ENCODE measurements around the gene ART3.
"Not testable (repeated sequence)": the region's sequence is repeated elsewhere in the genome, so short reads cannot be mapped to it uniquely, and the experiment has no call there.

Gene ART3

GRCh38 chr4:76050560-76051050, 23.9 kb upstream of the ART3 start:
- WGBS (ENCODE audit: insufficient coverage, insufficient read length) = no CpG with 5 or more reads among the region's 27 CpGs

GRCh38 chr4:76053730-76054129, 20.8 kb upstream of the ART3 start:
- peaks cover 2% of the 10 kb centered on the region; the same call in 1 of the 2 replicates for H3K4me1 ChIP-seq (ENCODE audit: control insufficient read depth, insufficient read depth, low read length)
- no peak overlapping the region for H3K4me3 ChIP-seq (ENCODE audit: low read length)
- H3K27ac ChIP-seq (ENCODE audit: low read length) = no peak overlapping the region
- no CpG with 5 or more reads among the region's 4 CpGs for WGBS (ENCODE audit: insufficient coverage, insufficient read length)
- H3K9me3 ChIP-seq (ENCODE audit: control insufficient read depth, insufficient read depth, low read length) = no peaks in the 10 kb centered on the region
- no peaks in the 10 kb centered on the region for H3K27me3 ChIP-seq (ENCODE audit: control insufficient read depth, insufficient read depth, low read length)
- DNase-seq (ENCODE audit: low read depth, low spot score) = no peak
- no peaks in the 10 kb centered on the region for H3K36me3 ChIP-seq (ENCODE audit: control insufficient read depth, insufficient read depth, low read length)

More at GRCh38 chr4:76050560-76051050, 23.9 kb upstream of the ART3 start:
- not testable (repeated sequence) for H3K4me3 ChIP-seq (ENCODE audit: low read length); H3K9me3 ChIP-seq (ENCODE audit: control insufficient read depth, insufficient read depth, low read length); H3K27ac ChIP-seq (ENCODE audit: low read length); H3K4me1 ChIP-seq (ENCODE audit: control insufficient read depth, insufficient read depth, low read length); H3K36me3 ChIP-seq (ENCODE audit: control insufficient read depth, insufficient read depth, low read length); H3K27me3 ChIP-seq (ENCODE audit: control insufficient read depth, insufficient read depth, low read length); DNase-seq (ENCODE audit: low read depth, low spot score)

- Histone ChIP-seq H3K9me3 (ENCODE audit: control insufficient read depth, insufficient read depth, low read length) (no peaks in the 10 kb centered on the region), H3K27ac (ENCODE audit: low read length) (no peak overlapping the region), H3K4me1 (ENCODE audit: control insufficient read depth, insufficient read depth, low read length) (peaks cover 2% of the 10 kb centered on the region; the same call in 1 of the 2 replicates), H3K4me3 (ENCODE audit: low read length) (no peak overlapping the region), H3K36me3 (ENCODE audit: control insufficient read depth, insufficient read depth, low read length) (no peaks in the 10 kb centered on the region), H3K27me3 (ENCODE audit: control insufficient read depth, insufficient read depth, low read length) (no peaks in the 10 kb centered on the region)
- no CpG with 5 or more reads among the region's 2 CpGs for WGBS (ENCODE audit: insufficient coverage, insufficient read length)
- DNase-seq (ENCODE audit: low read depth, low spot score) = no peak
These were observed 19.5 kb upstream of the ART3 start for GRCh38 chr4:76055016-76055415.

- no peak overlapping the region for H3K27ac ChIP-seq (ENCODE audit: low read length)
- no peaks in the 10 kb centered on the region for H3K9me3 ChIP-seq (ENCODE audit: control insufficient read depth, insufficient read depth, low read length)
- no peaks in the 10 kb centered on the region for H3K27me3 ChIP-seq (ENCODE audit: control insufficient read depth, insufficient read depth, low read length)
- DNase-seq (ENCODE audit: low read depth, low spot score) = no peak
- no peaks in the 10 kb centered on the region for H3K36me3 ChIP-seq (ENCODE audit: control insufficient read depth, insufficient read depth, low read length)
- peaks cover 2% of the 10 kb centered on the region; the same call in 1 of the 2 replicates for H3K4me1 ChIP-seq (ENCODE audit: control insufficient read depth, insufficient read depth, low read length)
- no peak overlapping the region for H3K4me3 ChIP-seq (ENCODE audit: low read length)
- no CpG with 5 or more reads among the region's 2 CpGs for WGBS (ENCODE audit: insufficient coverage, insufficient read length)
These were observed 19.1 kb upstream of the ART3 start for GRCh38 chr4:76055421-76055820.

GRCh38 chr4:76058302-76058701, 16.2 kb upstream of the ART3 start:
- Histone ChIP-seq H3K27ac (ENCODE audit: low read length) (no peak overlapping the region), H3K36me3 (ENCODE audit: control insufficient read depth, insufficient read depth, low read length) (no peaks in the 10 kb centered on the region), H3K27me3 (ENCODE audit: control insufficient read depth, insufficient read depth, low read length) (no peaks in the 10 kb centered on the region), H3K4me1 (ENCODE audit: control insufficient read depth, insufficient read depth, low read length) (peaks cover 2% of the 10 kb centered on the region; the same call in 1 of the 2 replicates), H3K4me3 (ENCODE audit: low read length) (no peak overlapping the region), H3K9me3 (ENCODE audit: control insufficient read depth, insufficient read depth, low read length) (no peaks in the 10 kb centered on the region)
- no peak for DNase-seq (ENCODE audit: low read depth, low spot score)

GRCh38 chr4:76058888-76059426, 15.6 kb upstream of the ART3 start:
- Histone ChIP-seq H3K27me3 (ENCODE audit: control insufficient read depth, insufficient read depth, low read length) (no peaks in the 10 kb centered on the region), H3K4me3 (ENCODE audit: low read length) (no peak overlapping the region), H3K27ac (ENCODE audit: low read length) (no peak overlapping the region), H3K4me1 (ENCODE audit: control insufficient read depth, insufficient read depth, low read length) (peaks cover 2% of the 10 kb centered on the region; the same call in 1 of the 2 replicates), H3K9me3 (ENCODE audit: control insufficient read depth, insufficient read depth, low read length) (no peaks in the 10 kb centered on the region), H3K36me3 (ENCODE audit: control insufficient read depth, insufficient read depth, low read length) (no peaks in the 10 kb centered on the region)
- WGBS (ENCODE audit: insufficient coverage, insufficient read length) = 100% methylated on average over 1 of the region's 3 CpGs
- no peak for DNase-seq (ENCODE audit: low read depth, low spot score)

- DNase-seq (ENCODE audit: low read depth, low spot score) = no peak
- WGBS (ENCODE audit: insufficient coverage, insufficient read length) = no CpG with 5 or more reads among the region's 1 CpG
These were observed 14.8 kb upstream of the ART3 start for GRCh38 chr4:76059750-76060149.

GRCh38 chr4:76060506-76060905, 14.0 kb upstream of the ART3 start:
- Histone ChIP-seq H3K9me3 (ENCODE audit: control insufficient read depth, insufficient read depth, low read length) (no peaks in the 10 kb centered on the region), H3K27ac (ENCODE audit: low read length) (no peak overlapping the region), H3K4me1 (ENCODE audit: control insufficient read depth, insufficient read depth, low read length) (peaks cover 2% of the 10 kb centered on the region; the same call in 1 of the 2 replicates), H3K27me3 (ENCODE audit: control insufficient read depth, insufficient read depth, low read length) (no peaks in the 10 kb centered on the region), H3K4me3 (ENCODE audit: low read length) (no peak overlapping the region), H3K36me3 (ENCODE audit: control insufficient read depth, insufficient read depth, low read length) (no peaks in the 10 kb centered on the region)
- no peak for DNase-seq (ENCODE audit: low read depth, low spot score)

More at GRCh38 chr4:76059750-76060149, 14.8 kb upstream of the ART3 start:
- H3K36me3 ChIP-seq (ENCODE audit: control insufficient read depth, insufficient read depth, low read length) = no peaks in the 10 kb centered on the region
- no peaks in the 10 kb centered on the region for H3K9me3 ChIP-seq (ENCODE audit: control insufficient read depth, insufficient read depth, low read length)
- H3K27me3 ChIP-seq (ENCODE audit: control insufficient read depth, insufficient read depth, low read length) = no peaks in the 10 kb centered on the region
- H3K27ac ChIP-seq (ENCODE audit: low read length) = no peak overlapping the region
- no peak overlapping the region for H3K4me3 ChIP-seq (ENCODE audit: low read length)
- H3K4me1 ChIP-seq (ENCODE audit: control insufficient read depth, insufficient read depth, low read length) = peaks cover 2% of the 10 kb centered on the region; the same call in 1 of the 2 replicates

GRCh38 chr4:76061421-76061820, 13.1 kb upstream of the ART3 start:
- DNase-seq (ENCODE audit: low read depth, low spot score) = no peak
- no peaks in the 10 kb centered on the region for H3K36me3 ChIP-seq (ENCODE audit: control insufficient read depth, insufficient read depth, low read length)
- no peak overlapping the region for H3K27ac ChIP-seq (ENCODE audit: low read length)
- no CpG with 5 or more reads among the region's 1 CpG for WGBS (ENCODE audit: insufficient coverage, insufficient read length)
- H3K27me3 ChIP-seq (ENCODE audit: control insufficient read depth, insufficient read depth, low read length) = no peaks in the 10 kb centered on the region
- no peak overlapping the region for H3K4me3 ChIP-seq (ENCODE audit: low read length)
- H3K4me1 ChIP-seq (ENCODE audit: control insufficient read depth, insufficient read depth, low read length) = peaks cover under 1% of the 10 kb centered on the region; the same call in 1 of the 2 replicates
- no peaks in the 10 kb centered on the region for H3K9me3 ChIP-seq (ENCODE audit: control insufficient read depth, insufficient read depth, low read length)

- H3K36me3 ChIP-seq (ENCODE audit: control insufficient read depth, insufficient read depth, low read length) = no peaks in the 10 kb centered on the region
- H3K27ac ChIP-seq (ENCODE audit: low read length) = no peak overlapping the region
- no peak for DNase-seq (ENCODE audit: low read depth, low spot score)
These were observed 12.5 kb upstream of the ART3 start for GRCh38 chr4:76061982-76062381.

GRCh38 chr4:76066546-76066945, 8.0 kb upstream of the ART3 start:
- Histone ChIP-seq H3K27ac (ENCODE audit: low read length) (no peak overlapping the region), H3K9me3 (ENCODE audit: control insufficient read depth, insufficient read depth, low read length) (no peaks in the 10 kb centered on the region), H3K27me3 (ENCODE audit: control insufficient read depth, insufficient read depth, low read length) (no peaks in the 10 kb centered on the region), H3K4me3 (ENCODE audit: low read length) (no peak overlapping the region), H3K36me3 (ENCODE audit: control insufficient read depth, insufficient read depth, low read length) (no peaks in the 10 kb centered on the region), H3K4me1 (ENCODE audit: control insufficient read depth, insufficient read depth, low read length) (no peaks in the 10 kb centered on the region)
- no CpG with 5 or more reads among the region's 3 CpGs for WGBS (ENCODE audit: insufficient coverage, insufficient read length)
- DNase-seq (ENCODE audit: low read depth, low spot score) = no peak

More at GRCh38 chr4:76061982-76062381, 12.5 kb upstream of the ART3 start:
- H3K27me3 ChIP-seq (ENCODE audit: control insufficient read depth, insufficient read depth, low read length) = no peaks in the 10 kb centered on the region
- no peaks in the 10 kb centered on the region for H3K4me1 ChIP-seq (ENCODE audit: control insufficient read depth, insufficient read depth, low read length)
- H3K9me3 ChIP-seq (ENCODE audit: control insufficient read depth, insufficient read depth, low read length) = no peaks in the 10 kb centered on the region
- no peak overlapping the region for H3K4me3 ChIP-seq (ENCODE audit: low read length)
- no CpG with 5 or more reads among the region's 1 CpG for WGBS (ENCODE audit: insufficient coverage, insufficient read length)

Measured in iPS DF 6.9 (cell line).